GM13976 (cell line): ENCODE data around the gene RAB44.

Experiments
- DNase-seq: peaks from one replicate; pipeline ENCODE4 v3.0.0; 2012; ENCODE audit warnings: low spot score
- CTCF ChIP-seq: IDR thresholded peaks from 2 replicates; pipeline ENCODE4 v1.5.1; 2012; ENCODE audit warnings: borderline replicate concordance, mild to moderate bottlenecking; ENCODE audit not compliant: insufficient read depth; ENCODE audit errors: extremely low read depth, missing control alignments, control extremely low read depth
- in situ Hi-C: fragments of 300-500 bp; cut with MboI; formaldehyde crosslinking; loops from one replicate; pipeline ENCODE4 v1.12.0; 2022; ENCODE audit warnings: low sequenced_read_pairs, mixed read lengths, inconsistent platforms; ENCODE audit not compliant: unreplicated experiment

The RAB44 gene

DNA sequence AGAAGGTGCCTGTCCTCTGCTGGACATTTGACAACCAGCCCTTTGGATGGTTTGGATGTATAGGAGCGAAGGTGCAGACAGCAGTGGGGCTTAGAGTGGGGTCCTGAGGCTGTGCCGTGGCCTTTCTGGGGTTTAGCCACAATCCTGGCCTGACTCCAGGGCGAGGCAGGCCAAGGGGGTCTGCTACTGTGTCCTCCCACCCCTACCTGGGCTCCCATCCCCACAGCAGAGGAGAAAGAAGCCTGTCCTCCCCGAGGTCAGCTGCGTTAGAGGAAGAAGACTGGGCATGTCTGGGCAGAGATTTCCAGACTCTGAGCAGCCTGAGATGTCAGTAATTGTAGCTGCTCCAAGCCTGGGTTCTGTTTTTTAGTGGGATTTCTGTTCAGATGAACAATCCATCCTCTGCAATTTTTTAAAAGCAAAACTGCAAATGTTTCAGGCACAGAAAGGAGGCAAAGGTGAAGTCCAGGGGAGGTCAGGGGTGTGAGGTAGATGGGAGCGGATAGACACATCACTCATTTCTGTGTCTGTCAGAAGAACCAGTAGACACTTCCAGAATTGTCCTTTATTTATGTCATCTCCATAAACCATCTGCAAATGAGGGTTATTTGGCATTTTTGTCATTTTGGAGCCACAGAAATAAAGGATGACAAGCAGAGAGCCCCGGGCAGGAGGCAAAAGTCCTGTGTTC lies 20.4 kb upstream of the RAB44 start:
- TF ChIP-seq CTCF = no peak
- no peak for DNase-seq

DNA sequence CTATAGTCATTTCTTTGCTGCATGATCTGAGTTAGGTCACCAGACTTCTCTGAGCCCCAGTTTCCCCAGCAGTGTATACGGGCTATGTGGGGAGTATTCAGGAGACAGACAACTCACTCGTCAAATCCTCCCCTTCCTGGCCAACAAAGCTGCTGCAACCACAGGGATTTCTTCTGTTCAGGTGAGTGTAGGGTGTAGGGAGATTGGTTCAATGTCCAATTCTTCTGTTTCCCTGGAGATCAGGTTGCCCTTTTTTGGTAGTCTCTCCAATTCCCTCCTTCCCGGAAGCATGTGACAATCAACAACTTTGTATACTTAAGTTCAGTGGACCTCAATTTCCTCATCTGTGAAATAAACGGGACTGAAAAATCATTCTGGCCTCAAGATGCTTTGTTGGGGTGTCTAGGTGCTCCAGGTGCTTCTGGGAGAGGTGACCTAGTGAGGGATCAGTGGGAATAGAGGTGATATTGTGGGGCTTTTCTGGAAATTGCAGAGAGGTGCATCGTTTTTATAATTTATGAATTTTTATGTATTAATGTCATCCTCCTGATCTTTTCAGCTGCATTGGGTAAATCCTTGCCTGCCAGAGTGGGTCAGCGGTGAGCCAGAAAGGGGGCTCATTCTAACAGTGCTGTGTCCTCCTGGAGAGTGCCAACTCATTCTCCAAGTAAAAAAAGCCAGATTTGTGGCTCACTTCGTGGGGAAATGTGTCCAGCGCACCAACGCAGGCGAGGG lies 19.7 kb upstream of the RAB44 start:
- DNase-seq = no peak

More for the DNA sequence above, 20.4 kb upstream of the RAB44 start:
- in situ Hi-C loops = no loop called here

GRCh38 chr6:36678488-36679042 lies 19.1 kb upstream of the RAB44 start, which contains the start of gene CDKN1A:
Gene CDKN1A, plus strand, starts transcription at chr6:36678714. Its CDS starts 5,388 bp downstream, at chr6:36684102.
- peak; percentile 89 for DNase-seq
- in situ Hi-C loops = no loop called here
- TF ChIP-seq CTCF = no peak

More for the DNA sequence above, 19.7 kb upstream of the RAB44 start:
- no peak for TF ChIP-seq CTCF
- in situ Hi-C loops = no loop called here

DNA sequence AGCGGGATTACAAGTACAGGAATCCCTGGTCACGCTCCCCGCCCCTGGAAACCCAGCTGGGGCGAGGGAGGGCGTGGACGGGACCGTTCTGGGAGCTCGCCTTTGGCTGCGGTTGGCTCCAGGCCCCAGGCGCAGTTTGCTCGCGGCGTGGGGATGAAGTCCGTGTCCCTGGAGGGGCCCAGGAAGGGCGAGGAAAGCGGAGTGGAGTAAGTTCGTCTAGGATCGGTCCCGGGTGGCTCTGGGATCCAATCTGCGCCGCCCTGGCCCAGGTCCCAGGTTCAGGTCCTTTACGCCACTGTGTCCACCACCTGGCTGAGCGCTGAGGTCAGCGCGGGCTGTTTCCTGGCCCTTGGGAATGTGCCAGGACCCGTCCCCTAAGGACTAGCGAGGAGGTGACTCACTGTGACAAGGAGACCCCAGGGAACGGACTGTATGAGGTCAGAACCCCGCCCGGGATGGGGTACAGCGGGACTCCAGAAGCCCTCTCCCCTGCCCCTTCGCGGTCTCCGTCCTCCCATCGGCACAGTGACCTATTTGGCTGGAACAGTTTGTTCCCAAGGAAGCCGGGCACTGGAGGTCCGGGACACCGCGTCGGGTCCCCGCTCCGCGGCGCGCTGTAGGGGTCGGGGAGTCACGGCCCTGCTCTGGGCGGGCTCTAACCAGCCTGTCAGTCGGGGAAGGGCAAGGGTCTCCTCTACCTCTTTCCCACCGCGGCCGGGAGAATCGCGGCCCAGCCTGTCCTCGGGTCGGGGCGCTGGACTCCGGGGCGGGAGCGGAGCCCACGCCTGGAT lies 18.4 kb upstream of the RAB44 start:
- DNase-seq = no peak
- no peak for TF ChIP-seq CTCF
- in situ Hi-C loops = no loop called here

DNA sequence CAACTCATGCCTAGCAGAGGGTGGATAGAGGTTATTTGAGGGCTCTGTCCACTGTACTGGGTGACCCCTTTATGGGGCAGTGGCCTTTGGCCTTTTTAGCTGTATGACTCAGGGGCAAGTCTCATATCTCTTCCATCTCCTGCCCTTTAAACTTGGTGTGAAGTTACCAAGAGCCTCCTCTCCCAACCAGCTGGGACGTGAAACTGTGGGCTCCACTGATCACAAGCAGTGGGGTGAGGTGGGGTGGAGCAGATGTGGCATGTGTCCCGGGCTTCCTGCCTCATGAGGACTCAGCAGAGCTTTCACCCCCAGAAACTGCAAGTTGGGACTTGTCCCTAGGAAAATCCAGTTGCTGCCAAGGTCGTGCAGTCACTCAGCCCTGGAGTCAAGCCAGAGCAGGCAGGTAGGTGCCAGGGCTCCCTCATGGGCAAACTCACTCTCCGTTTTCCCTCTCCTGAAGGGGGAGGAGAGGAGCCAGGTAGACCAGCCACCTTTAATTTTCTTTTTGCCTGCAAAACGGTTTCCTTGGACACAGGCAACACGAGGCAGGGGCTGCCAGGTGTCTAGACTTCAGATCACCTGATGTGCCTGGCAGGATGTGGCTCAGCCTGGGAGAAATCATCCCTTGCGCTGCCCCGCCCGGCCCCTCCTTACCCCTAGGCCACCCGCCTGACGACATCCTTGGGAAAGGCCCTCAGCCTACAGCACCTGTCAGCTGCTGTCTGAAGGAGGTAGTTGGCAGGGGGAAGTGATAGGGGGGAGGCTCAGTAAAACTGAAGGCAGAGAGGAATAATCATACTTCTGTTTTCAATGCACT lies 15.1 kb upstream of the RAB44 start:
- DNase-seq = peak; percentile 69
- in situ Hi-C loops = loop anchor here (10.0 kb wide), 1 partner anchor 58 kb away; no protein-coding TSS in a partner anchor
- TF ChIP-seq CTCF = no peak
